GM23248 (cell line): Measurements from ENCODE around the gene ZNF552. TPM values are rescaled to one million over a fixed set of nuclear protein-coding genes. Genes with fewer than 3 reads are reported as not detected.

Source experiments
- DNase-seq: peaks from one replicate; pipeline ENCODE4 v3.0.0-alpha.2; 2015
- H2AFZ ChIP-seq: fragments of 200-600 bp; sonication (generic); 2 replicates; pipeline ENCODE4 v1.6.1; 2016; ENCODE audit warnings: antibody characterized with exemption
- H3F3A ChIP-seq: fragments of 200-600 bp; sonication (generic); 2 replicates; pipeline ENCODE4 v1.6.1; 2016; ENCODE audit warnings: mild to moderate bottlenecking, antibody characterized with exemption, mixed run types; ENCODE audit not compliant: insufficient read depth
- H3K27ac ChIP-seq: fragments of 200-600 bp; sonication (generic); 2 replicates; pipeline ENCODE4 v1.5.1; 2016; ENCODE audit warnings: mild to moderate bottlenecking
- H3K27me3 ChIP-seq: fragments of 200-600 bp; sonication (generic); replicated peaks from 2 replicates; pipeline ENCODE4 v1.6.1; 2016; ENCODE audit warnings: mild to moderate bottlenecking; ENCODE audit not compliant: insufficient read depth
- H3K36me3 ChIP-seq: fragments of 200-600 bp; sonication (generic); 2 replicates; pipeline ENCODE4 v1.6.1; 2016; ENCODE audit warnings: low read depth, mild to moderate bottlenecking
- H3K4me1 ChIP-seq: fragments of 200-600 bp; sonication (generic); 2 replicates; pipeline ENCODE4 v1.6.1; 2016; ENCODE audit warnings: mild to moderate bottlenecking; ENCODE audit not compliant: insufficient read depth
- H3K4me2 ChIP-seq: fragments of 200-600 bp; sonication (generic); one replicate; pipeline ENCODE4 v1.6.1; 2016; ENCODE audit warnings: mild to moderate bottlenecking; ENCODE audit not compliant: unreplicated experiment
- H3K4me3 ChIP-seq: fragments of 200-600 bp; sonication (generic); 2 replicates; pipeline ENCODE4 v1.5.1; 2016; ENCODE audit warnings: mild to moderate bottlenecking
- H3K79me2 ChIP-seq: fragments of 200-600 bp; sonication (generic); 2 replicates; pipeline ENCODE4 v1.6.1; 2016; ENCODE audit warnings: mild to moderate bottlenecking; ENCODE audit not compliant: insufficient read depth
- H3K9ac ChIP-seq: fragments of 200-600 bp; sonication (generic); 2 replicates; pipeline ENCODE4 v1.6.1; 2016; ENCODE audit warnings: mild to moderate bottlenecking
- H3K9me2 ChIP-seq: fragments of 200-600 bp; sonication (generic); 2 replicates; pipeline ENCODE4 v1.6.1; 2016; ENCODE audit warnings: mixed run types, mild to moderate bottlenecking, moderate library complexity; ENCODE audit not compliant: insufficient read depth
- H3K9me3 ChIP-seq: fragments of 200-600 bp; sonication (generic); one replicate; pipeline ENCODE4 v1.6.1; 2017; ENCODE audit warnings: low read depth
- H4K20me1 ChIP-seq: fragments of 200-600 bp; sonication (generic); 2 replicates; pipeline ENCODE4 v1.6.0; 2016; ENCODE audit not compliant: insufficient read depth
- EZH2 ChIP-seq: fragments of 200-600 bp; sonication (generic); IDR thresholded peaks from 2 replicates; pipeline ENCODE4 v1.6.1; 2018; ENCODE audit warnings: antibody characterized with exemption, mild to moderate bottlenecking; ENCODE audit not compliant: insufficient read depth, poor library complexity, severe bottlenecking
- EZH2phosphoT487 ChIP-seq: fragments of 200-600 bp; sonication (generic); IDR thresholded peaks from 2 replicates; pipeline ENCODE4 v1.6.1; 2018; ENCODE audit warnings: antibody characterized with exemption, moderate library complexity, mild to moderate bottlenecking, low read depth; ENCODE audit not compliant: insufficient read depth
- WGBS, 2 experiments: methylation state at CpG; one replicate each; pipeline ENCODE4 v1.1.6; 2015 to 2017; ENCODE audit warnings: low lambda C conversion rate in 2 of 2, low coverage in 1 of 2; ENCODE audit errors: missing lambda C conversion rate in 2 of 2; 5-methylcytosine and 5-hydroxymethylcytosine counted together
- in situ Hi-C: fragments of 300-500 bp; cut with MboI; formaldehyde crosslinking; loops from 2 replicates; pipeline ENCODE4 v1.15.0; 2020
- polyA plus RNA-seq: library from polyadenylated mRNA; unstranded; fragments of >200 nt; fragmentation: Nextera tagmentation; extraction: Ambion mirVana; gene quantifications from 2 replicates; pipeline ENCODE4 v1.2.1, GENCODE V29; 2016
- total RNA-seq: library from RNA; depleted of rRNA; stranded (reverse); fragments of >200 nt; shearing (Covaris generic); gene quantifications from 2 replicates; pipeline ENCODE4 v1.2.3, GENCODE V29; 2014

Gene ZNF552
- total and polyA plus RNA-seq, 2 experiments from 2014 or later: 2.7 to 4.3 TPM

GRCh38 chr19:57776764-57777296, 37.9 kb downstream of the ZNF552 start:
- H3K9ac ChIP-seq: no peak overlapping the region
- no peak overlapping the region for H3K4me3 ChIP-seq
- H3K4me1 ChIP-seq: no peaks in the 10 kb centered on the region
- peaks cover 33% of the 10 kb centered on the region for H3K36me3 ChIP-seq
- no peaks in the 10 kb centered on the region for H3K9me3 ChIP-seq
- TF ChIP-seq EZH2 (no peak), EZH2phosphoT487 (no peak)
- in situ Hi-C loops: no loop called here
- H3K27ac ChIP-seq: no peak overlapping the region
- H3F3A ChIP-seq: no peaks in the 10 kb centered on the region
- H3K79me2 ChIP-seq: peaks cover 100% of the 10 kb centered on the region
- no peak for DNase-seq
- H3K27me3 ChIP-seq: no peaks in the 10 kb centered on the region
- WGBS, 2 experiments: 79 to 84% methylated on average over 6 of the region's 6 CpGs
- no peaks in the 10 kb centered on the region; the same call in 1 of the 2 replicates for H4K20me1 ChIP-seq
- no peak overlapping the region for H2AFZ ChIP-seq
- no peak overlapping the region for H3K4me2 ChIP-seq
- H3K9me2 ChIP-seq: no peaks in the 10 kb centered on the region

- no peak for DNase-seq
- Histone ChIP-seq H3K4me2 (no peak overlapping the region), H3K79me2 (peaks cover 86% of the 10 kb centered on the region), H3K4me3 (no peak overlapping the region), H3K9ac (no peak overlapping the region), H3K36me3 (peaks cover 11% of the 10 kb centered on the region), H4K20me1 (no peaks in the 10 kb centered on the region; the same call in 1 of the 2 replicates), H3K27ac (no peak overlapping the region), H3K9me2 (no peaks in the 10 kb centered on the region), H3K27me3 (no peaks in the 10 kb centered on the region), H3K9me3 (no peaks in the 10 kb centered on the region), H3K4me1 (peaks cover 8% of the 10 kb centered on the region; the same call in 1 of the 2 replicates), H3F3A (peaks cover 8% of the 10 kb centered on the region; the same call in 1 of the 2 replicates), H2AFZ (no peak overlapping the region)
- WGBS, 2 experiments: 88 to 94% methylated on average over 3 of the region's 3 CpGs
- in situ Hi-C loops: no loop called here
- TF ChIP-seq EZH2phosphoT487: no peak
- no peak for TF ChIP-seq EZH2
Measured at GRCh38 chr19:57773488-57773887, 41.2 kb downstream of the ZNF552 start.

GRCh38 chr19:57771417-57771816, 43.3 kb downstream of the ZNF552 start:
- Histone ChIP-seq H3K27me3 (no peaks in the 10 kb centered on the region), H3K9me2 (no peaks in the 10 kb centered on the region), H3F3A (peaks cover 8% of the 10 kb centered on the region; the same call in 1 of the 2 replicates), H3K9me3 (no peaks in the 10 kb centered on the region), H3K36me3 (no peaks in the 10 kb centered on the region), H3K27ac (no peak overlapping the region), H3K9ac (no peak overlapping the region), H3K4me1 (peaks cover 8% of the 10 kb centered on the region; the same call in 1 of the 2 replicates), H4K20me1 (no peaks in the 10 kb centered on the region; the same call in 1 of the 2 replicates), H2AFZ (no peak overlapping the region), H3K79me2 (peaks cover 65% of the 10 kb centered on the region), H3K4me2 (no peak overlapping the region), H3K4me3 (no peak overlapping the region)
- DNase-seq: no peak
- in situ Hi-C loops: no loop called here
- 96 to 97% methylated on average over 4 of the region's 4 CpGs for WGBS, 2 experiments
- TF ChIP-seq EZH2: no peak
- TF ChIP-seq EZH2phosphoT487: no peak

GRCh38 chr19:57769345-57770131, 45.2 kb downstream of the ZNF552 start, which contains the start of gene ZNF586:
ZNF586 (plus strand) TSS chr19:57769676; CDS start chr19:57769843, 167 bp downstream.
- H2AFZ ChIP-seq: peak within 1 kb of the TSS; percentile 89
- peak within 1 kb of the TSS; percentile 90 for H3K4me3 ChIP-seq
- peaks cover 8% of the 10 kb centered on the region; the same call in 1 of the 2 replicates for H3K4me1 ChIP-seq
- peaks cover 8% of the 10 kb centered on the region; the same call in 1 of the 2 replicates for H3F3A ChIP-seq
- in situ Hi-C loops: no loop called here
- peak within 1 kb of the TSS; percentile 63 for H3K27ac ChIP-seq
- no peaks in the 10 kb centered on the region; the same call in 1 of the 2 replicates for H4K20me1 ChIP-seq
- no peaks in the 10 kb centered on the region for H3K9me2 ChIP-seq
- H3K4me2 ChIP-seq: peak within 1 kb of the TSS; percentile 96
- H3K27me3 ChIP-seq: no peaks in the 10 kb centered on the region
- no peaks in the 10 kb centered on the region for H3K9me3 ChIP-seq
- peak; percentile 99 for DNase-seq
- WGBS, 2 experiments: 3 to 4% methylated on average over 56 to 60 of the region's 61 CpGs
- peak within 1 kb of the TSS; percentile 74 for H3K9ac ChIP-seq
- no peaks in the 10 kb centered on the region for H3K36me3 ChIP-seq
- no peak for TF ChIP-seq EZH2phosphoT487
- TF ChIP-seq EZH2: no peak
- H3K79me2 ChIP-seq: peaks cover 46% of the 10 kb centered on the region
